GM19438 (cell line): ENCODE results near the gene ZNF407.
"Not testable (repeated sequence)": the region's sequence is repeated elsewhere in the genome, so short reads cannot be mapped to it uniquely, and the experiment has no call there.

ENCODE experiments used
- ATAC-seq: cut with Tn5 transposase; IDR thresholded peaks from one replicate; pipeline ENCODE4 v1.9.1; 2021; ENCODE audit warnings: low read depth; ENCODE audit not compliant: unreplicated experiment

The ZNF407 gene

DNA sequence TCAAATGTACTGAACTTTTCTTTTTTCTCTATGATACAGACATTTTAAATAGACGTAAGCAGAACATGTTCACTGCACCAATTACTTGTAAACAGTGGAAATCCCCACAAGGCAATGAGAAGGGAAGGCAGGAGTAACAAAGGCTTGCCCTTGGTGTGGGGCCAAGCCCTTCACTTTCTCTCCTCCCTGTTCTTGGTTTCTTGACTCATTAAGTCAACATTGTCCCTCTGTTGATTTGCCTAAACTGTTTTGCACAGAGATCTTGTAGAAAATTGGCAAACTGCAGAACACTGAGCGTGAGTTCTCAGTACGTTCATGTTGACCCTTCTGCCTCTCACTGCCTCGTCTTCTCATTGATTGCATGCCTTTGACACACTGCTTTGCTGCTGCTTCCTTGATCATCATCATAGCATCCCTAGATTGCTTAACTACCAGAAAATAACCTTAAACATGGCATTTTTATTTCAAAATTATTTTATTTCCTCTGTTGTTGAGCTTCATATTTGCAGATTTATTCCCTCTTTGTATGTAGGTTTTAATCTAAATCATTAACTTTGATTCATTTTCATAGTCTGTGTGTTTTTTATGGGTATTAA, 353.6 kb downstream of the ZNF407 start:
- no peak for ATAC-seq

DNA sequence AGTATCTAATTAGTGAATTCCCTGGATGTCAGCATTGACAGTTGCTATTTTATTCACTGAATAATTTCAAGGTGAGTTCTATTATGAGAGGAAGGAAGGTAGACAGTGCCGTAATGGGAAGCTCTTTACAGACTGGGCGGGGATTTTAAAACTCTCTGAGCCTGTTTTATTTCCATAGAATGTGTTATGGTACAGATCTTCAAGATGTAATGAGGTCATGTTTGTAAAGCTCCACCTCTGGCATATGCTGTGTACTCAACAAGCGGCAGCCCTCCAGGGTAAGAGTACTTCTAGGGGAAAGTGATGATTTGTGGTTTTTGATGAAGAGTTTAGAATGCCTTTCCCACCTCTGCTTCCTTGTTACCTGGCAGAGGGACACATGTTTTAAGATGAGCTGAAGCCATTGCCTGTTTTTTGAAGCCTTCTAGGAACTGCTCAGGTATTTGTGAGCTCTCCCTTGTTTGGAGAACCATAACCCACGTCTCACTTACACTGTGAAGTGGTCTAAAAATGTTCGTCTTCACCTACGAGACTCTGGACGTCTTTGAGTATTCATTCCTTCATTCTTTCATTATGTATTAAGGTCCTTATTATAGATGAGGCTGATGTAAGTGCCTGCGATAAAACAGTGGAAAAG, 360.0 kb downstream of the ZNF407 start:
- ATAC-seq = no peak

DNA sequence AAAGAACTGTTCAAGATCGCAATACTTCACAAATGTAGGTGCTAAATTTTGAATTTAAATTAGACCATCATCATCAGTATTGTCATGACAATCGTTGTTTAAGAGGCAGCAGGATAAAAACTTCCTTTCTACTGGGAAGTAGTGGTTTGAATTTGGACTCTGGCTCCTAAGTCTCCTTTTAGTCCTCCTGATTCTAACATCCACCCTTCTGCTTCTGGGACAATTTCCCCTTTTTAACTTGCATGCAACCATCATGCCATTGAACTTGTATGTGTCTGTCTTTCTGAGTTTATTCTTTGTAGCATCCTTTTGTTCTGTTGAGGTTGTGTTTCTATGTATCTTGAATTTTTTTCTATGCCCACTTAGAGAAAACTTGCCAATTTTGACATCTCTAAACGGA, 361.5 kb downstream of the ZNF407 start:
- ATAC-seq = no peak

DNA sequence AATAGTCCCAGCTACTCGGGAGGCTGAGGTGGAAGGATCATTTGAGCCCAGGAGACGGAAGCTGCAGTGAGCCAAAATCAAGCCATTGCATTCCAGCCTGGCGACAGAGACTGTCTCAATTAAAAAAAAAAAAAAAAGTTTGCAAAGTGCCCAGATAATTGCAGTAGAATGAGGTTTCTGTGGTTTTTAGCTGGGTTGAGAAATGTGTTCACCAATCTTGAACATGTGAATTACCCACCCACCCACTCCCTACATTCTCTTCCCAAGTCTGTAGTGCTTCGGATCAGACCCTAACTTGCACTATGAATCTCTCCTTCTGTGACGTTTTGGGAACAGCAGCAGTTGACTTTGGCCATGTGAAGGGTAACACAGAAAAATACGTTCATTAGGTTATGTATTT, 363.9 kb downstream of the ZNF407 start:
- no peak for ATAC-seq

DNA sequence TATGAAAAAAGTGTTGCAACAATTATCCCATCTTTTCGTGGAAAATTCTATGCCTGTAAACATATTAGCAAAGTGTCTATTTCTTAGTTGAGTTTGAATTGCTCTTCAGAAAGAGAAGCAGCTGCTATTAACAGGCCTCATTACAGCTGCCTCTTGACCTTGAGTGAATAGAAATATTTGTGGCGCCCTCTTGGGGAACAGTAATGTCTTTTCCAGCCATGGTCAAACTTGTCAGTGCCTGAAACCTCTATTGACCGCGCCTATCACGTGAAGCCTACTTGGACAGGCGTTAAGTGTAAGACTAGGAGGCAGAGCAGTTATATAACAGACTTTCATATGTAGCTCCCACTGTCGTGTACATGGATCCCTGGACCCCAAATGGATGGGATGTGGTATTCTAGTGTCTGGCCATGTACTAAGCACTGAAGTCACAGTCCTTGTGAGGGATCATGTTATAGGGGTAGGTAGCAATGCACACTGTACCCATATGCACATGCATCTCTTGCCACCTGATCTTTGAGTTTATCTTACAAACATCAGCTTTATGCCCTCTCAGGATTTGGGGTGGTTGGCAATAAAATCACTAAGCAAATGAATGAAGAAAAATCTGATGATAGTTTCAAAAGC, 366.3 kb downstream of the ZNF407 start:
- peak; percentile 92 for ATAC-seq

DNA sequence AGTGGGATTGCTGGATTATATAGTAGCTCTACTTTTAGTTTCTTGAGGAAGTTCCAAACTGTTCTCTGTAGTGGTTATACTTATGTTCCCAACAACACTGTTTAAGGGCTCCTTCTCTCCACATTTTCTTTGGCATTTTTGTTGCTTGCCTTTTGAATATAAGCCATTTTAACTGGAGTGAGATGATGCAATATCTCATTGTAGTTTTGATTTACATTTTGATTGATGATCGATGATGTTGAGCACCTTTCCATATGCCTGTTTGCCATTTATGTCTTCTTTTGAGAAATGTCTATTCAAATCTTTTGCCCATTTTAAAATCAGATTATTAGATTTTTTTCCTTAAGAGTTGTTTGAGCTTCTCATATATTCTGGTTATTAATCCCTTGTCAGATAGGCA, 368.0 kb downstream of the ZNF407 start:
- no peak for ATAC-seq

DNA sequence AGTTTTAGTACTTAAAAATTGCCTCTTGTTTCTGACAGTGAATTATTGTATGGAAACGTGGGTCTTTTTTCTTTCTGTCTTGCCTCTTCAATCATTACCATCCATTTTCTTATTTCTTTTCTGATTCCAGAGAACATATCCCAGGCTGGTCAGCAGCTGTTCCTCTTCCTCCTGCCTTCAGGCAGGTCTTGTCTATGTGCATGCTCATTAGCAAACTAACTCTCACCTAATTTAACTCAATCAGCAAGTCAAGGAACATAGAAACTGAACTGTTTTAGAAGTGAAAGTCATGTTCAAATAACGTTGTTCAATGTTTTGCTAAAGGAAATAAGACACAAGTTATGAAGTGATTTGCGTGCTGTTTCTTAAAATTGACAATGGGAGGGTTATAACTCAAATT, 369.8 kb downstream of the ZNF407 start:
- no peak for ATAC-seq

DNA sequence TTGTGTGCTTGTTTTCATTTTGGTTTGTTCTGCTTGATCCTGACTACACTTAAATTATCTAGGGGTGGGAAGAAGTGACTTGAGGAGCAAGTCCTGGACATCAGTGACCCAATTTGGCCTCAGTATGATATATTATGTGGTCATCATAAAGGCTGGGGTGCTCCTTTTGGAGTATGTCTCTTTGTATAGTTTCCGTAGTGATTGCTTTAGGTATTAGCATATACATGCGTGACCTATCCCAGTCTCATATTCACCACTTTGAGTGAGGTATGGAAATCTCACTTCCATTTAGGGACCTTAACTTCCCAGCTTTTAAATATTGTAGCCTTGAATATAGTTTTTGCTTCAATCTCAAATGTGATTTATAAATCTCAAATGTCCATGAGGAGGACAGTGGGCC, 370.3 kb downstream of the ZNF407 start:
- ATAC-seq = no peak

DNA sequence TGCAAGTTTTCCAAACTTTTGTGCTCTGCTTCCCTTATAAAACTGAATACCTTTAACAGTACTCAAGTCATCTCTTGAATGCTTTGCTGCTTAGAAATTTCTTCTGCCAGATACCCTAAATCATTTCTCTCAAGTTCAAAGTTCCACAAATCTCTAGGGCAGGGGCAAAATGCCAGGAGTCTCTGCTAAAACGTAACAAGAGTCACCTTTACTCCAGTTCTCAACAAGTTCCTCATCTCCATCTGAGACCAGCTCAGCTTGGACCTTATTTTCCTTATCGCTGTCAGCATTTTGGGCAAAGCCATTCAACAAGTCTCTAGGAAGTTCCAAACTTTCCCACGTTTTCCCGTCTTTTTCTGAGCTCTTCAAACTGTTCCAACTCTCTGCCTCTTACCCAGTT, 373.7 kb downstream of the ZNF407 start:
- ATAC-seq = not testable (repeated sequence)

DNA sequence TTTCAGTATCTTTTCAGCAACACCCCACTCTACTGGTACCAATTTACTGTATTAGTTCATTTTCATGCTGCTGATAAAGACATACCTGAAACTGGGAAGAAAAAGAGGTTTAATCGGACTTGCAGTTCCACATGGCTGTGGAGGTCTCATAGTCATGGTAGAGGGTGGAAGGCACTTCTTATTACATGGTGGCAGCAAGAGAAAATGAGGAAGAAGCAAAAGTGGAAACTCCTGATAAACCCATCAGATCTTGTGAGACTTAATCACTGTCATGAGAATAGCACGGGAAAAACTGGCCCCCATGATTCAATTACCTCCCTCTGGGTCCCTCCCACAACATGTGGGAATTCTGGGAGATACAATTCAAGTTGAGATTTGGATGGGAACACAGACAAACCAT, 374.1 kb downstream of the ZNF407 start:
- ATAC-seq = not testable (repeated sequence)

DNA sequence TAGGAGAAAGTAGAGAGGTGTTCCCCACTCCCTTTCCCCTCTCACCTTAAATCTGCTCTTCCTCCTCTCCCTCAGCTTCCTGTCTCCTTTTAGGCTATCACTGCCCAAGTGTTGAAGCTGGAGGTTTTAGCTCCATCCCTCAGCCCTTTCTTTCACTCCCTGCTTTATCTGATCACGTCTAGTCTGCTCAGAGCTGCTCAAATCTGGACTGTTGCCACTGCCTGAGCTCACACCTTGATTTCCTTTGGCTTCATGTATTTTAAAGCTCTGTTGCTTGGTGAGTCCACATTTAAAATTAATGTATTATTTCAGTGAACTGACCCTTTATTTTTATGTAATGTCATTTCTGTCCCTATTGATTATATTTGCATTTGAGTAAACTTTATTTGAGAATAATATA, 374.7 kb downstream of the ZNF407 start:
- ATAC-seq = no peak

DNA sequence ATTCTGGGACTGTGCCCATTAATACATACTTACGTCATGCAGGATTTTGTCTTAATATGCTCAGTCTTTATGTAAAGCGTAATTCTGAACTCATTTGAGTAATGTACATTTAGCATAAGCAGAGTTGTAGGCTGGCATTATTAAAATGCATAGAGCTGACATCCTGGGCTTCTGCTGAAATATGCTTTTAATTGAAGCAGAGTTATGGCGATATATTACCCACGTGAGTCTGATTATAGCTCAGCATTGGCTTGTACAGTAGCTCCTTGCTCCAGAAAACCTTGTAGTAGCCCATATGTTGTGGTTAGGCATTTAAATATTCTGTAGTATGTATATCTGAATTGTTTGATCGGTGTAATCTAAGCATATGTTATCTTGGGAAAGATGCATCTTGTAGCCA, 377.3 kb downstream of the ZNF407 start:
- no peak for ATAC-seq

DNA sequence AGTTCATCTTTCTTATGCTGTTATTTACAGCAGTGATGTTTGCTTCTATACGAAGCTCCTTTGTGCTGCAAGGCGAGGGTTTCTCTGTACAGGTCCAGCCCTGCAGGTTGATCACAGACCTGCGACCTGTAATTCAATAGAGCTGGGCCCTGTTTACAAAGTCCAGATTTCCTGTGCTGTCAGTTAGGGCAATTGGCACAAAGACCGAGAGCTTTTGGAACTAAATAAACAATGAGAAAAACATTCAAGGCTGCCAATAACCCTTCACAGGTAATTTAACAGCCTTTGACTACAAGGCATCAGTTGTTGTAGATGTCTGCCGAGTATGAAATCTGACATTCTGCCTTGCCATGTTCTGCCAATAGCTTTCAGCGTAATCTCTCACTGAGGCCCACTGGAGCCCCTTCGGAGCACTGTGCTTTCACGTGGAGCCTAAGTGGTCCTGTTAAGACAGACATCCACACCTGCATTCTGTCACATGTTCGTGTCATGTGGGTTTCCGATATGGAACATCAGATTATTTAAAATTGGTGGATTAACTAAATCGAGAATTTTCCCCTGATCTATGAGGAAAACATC, 378.8 kb downstream of the ZNF407 start:
- no peak for ATAC-seq

DNA sequence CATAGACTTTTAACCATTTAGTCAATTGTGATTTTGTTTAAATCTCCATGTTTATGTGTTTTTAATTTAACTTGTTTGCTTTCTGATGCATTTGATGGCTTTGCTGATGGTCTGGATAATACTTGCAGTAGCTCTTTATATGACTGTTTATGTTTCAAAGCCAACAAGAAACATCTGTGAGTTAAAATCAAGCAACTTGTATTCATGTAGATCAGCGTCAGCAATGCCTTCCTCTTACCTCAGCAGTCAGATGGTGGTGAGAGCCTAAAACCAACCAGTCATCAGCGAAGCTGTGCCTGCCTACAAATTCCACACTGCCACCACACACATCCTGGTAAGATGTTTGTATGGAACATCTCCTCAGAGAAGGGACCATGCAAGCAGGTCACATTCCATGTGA, 379.4 kb downstream of the ZNF407 start:
- no peak for ATAC-seq

DNA sequence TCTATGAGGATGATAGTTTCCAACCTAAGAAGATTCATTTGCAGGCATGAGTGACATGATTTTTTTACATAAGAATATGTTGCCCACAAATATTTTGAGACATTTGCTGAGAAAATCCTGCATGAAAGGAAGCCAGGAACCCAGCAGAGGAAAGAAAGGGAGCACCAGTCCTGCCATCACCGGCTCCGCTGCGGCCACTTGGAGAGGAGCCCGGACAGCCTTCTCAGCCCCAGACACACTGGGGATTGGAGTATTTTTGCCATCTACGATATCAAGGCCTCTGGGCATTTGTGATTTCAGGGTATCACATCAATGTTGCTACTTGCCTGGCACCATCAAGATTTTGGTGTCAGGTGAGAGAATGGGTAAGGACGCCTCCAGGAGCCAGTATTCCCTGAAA, 383.0 kb downstream of the ZNF407 start:
- no peak for ATAC-seq

DNA sequence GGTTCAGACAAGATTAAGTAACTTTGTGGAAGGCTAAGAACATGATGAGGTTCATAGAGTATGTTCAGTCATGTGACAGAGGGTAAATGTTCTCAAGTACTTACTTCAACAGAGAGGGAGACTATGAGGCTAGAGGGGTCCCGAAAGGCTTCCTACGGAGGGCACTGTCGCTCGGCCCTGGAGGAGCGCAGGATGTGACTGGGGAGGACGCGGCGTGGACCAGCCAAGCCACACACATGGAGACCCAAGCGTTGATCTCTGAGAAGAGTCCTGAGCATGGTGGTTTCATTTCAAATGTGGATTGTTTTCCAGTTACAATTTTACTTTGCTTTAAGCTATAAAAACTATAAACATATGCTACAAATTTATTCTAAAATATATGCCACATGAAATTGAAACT, 383.8 kb downstream of the ZNF407 start:
- no peak for ATAC-seq

DNA sequence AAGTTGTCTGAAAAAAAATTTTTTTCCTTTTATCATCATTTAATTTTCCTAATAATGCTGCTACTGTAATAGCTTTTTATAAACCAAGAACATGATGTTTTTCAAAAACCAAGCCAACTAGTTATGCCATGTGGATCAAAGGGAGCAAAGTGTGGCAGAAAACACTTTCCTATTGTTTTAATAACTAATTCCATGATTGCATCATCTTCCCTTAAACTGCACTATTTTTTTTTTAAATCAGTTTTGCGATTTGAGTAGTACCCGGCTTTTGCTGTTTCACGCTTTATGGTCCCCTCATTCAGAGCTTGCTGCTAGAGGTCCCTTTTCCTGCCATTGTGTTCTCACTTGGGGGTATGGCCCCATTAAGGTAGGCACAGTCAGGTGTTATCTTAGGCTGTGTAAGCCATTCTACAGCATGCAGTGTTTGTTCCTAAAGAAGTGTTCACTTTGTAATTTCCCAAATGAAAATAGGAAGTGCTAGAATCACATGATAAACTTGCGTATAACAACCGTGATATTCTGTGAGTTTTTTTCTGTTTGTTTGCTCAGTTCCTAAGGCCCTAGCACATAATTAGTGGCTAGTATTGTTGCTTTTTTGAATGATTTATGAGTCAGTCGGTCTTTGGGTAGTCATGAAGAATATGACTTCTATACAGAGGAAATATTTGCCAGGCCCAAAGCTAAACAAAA, 385.4 kb downstream of the ZNF407 start:
- no peak for ATAC-seq

DNA sequence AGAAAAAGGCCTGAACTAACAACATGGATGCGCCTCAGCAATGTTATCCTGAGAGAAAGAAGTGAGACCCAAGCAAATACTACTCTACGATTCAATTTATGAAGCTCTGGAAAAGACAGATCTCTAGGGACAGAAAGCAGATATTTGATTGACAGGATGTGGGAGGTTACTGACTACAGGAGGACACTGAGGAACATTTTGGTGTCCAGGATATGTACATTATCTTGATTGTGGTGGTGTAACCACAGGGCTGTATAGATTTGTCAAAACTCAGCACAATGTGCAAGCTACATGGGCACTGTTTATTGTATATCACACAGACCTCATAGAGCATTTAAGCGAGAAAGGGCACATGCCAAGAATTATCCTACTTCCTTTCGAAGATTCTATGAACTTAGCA, 391.5 kb downstream of the ZNF407 start:
- ATAC-seq = no peak

DNA sequence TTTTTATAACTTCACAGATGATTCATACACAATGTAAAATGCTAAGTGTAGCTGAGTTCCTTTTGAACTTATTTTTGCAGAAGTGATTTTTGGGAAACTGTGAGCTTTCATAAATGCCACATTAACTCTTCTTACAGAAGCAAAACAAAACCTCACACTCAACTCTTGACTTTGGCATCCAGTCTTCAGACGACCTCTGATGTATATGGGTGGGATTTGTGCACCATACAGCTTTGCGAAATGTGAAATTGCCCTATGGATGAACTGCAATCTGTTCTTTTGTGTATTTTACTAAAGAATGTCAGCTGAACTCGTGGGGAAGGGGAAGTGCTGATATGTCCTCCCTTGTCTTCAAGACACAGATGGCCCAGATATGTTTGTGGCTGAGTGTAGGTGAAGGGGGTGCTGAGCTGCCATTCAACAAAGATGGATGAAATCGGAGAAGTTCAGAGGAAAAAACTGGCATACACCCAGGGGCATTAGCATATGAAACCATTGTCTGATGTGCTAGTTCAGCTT, 393.0 kb downstream of the ZNF407 start:
- no peak for ATAC-seq

DNA sequence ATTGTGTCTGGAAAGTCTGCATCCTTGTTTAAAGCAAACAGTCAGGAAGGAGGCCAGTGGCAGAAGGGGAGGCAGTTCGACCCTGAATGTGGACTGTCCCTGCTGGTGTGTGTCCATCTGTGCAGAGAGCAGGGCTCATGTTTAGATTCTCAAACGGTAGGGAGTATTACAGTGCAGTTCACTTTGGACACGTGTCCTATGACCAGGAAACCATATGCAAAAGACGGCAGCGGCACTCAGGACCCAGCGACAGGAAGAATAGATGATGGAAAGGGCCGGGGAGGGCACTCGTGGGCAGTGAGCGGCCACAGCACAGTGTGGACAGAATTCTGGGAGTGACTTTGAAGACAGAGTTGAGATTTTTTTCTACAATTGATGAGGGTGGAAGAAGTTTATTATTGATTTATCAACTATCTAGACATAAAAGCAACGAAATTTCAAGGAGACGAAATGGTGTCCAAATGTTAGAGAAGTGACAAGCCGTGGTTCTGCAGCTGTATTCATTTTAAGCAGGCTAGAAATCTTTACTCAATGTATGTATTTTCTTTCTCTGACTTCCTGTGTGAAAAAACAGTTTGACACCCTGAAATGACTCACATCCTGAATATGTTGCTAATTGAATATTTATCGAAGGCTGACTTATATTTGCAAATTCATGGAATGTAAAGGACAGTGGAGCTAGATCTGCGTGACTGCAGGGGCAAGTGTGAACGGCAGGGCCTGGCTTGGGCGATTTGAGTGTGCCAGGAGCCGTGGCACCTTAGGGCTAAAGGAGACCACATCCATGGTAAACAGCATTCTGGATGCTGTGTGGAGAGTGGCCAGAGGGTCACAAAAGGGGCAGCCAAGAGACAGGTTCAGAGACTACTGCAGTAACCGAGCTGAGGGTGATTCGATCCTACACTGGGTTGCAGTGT, 397.1 kb downstream of the ZNF407 start:
- ATAC-seq = peak; percentile 94
